Skeletal muscle tissue (tissue), 4 donors: ENCODE results near the gene B3GALNT2. TPM values are rescaled to one million over a fixed set of nuclear protein-coding genes. Genes with fewer than 3 reads are reported as not detected.
"Not testable (repeated sequence)": the region's sequence is repeated elsewhere in the genome, so short reads cannot be mapped to it uniquely, and the experiment has no call there.

Experiments used
- H3K27ac ChIP-seq: one replicate; pipeline ENCODE4 v1.7.0; 2013; ENCODE audit warnings: mild to moderate bottlenecking, low read depth, low read length, inconsistent platforms
- H3K27me3 ChIP-seq, 3 donors: one replicate each; pipeline ENCODE4 v1.7.0; 2013; ENCODE audit warnings: low read length in 3 of 3; ENCODE audit not compliant: control insufficient read depth in 3 of 3, insufficient read depth in 3 of 3
- H3K36me3 ChIP-seq, 3 donors: one replicate each; pipeline ENCODE4 v1.7.0; 2013; ENCODE audit warnings: low read length in 3 of 3; ENCODE audit not compliant: control insufficient read depth in 3 of 3, insufficient read depth in 3 of 3
- H3K4me1 ChIP-seq, 3 donors: one replicate each; pipeline ENCODE4 v1.7.0; 2013; ENCODE audit warnings: low read length in 3 of 3, mild to moderate bottlenecking in 3 of 3; ENCODE audit not compliant: control insufficient read depth in 3 of 3, insufficient read depth in 3 of 3
- H3K4me3 ChIP-seq, 3 donors: one replicate each; pipeline ENCODE4 v1.7.0; 2013; ENCODE audit warnings: low read length in 3 of 3
- H3K9ac ChIP-seq, 3 donors: one replicate each; pipeline ENCODE4 v1.7.0; 2013; ENCODE audit warnings: low read length in 3 of 3, mild to moderate bottlenecking in 3 of 3, moderate library complexity in 2 of 3, low read depth in 1 of 3
- H3K9me3 ChIP-seq, 3 donors: one replicate each; pipeline ENCODE4 v1.7.0; 2013; ENCODE audit warnings: low read length in 3 of 3; ENCODE audit not compliant: control insufficient read depth in 3 of 3
- total RNA-seq: library from RNA; depleted of rRNA; stranded (reverse); fragments of >200 nt; gene quantifications from one replicate; pipeline ENCODE4 v1.2.3, GENCODE V29; 2014
- donor health status: Osteomylitis.

The B3GALNT2 gene
- total RNA-seq, 1 donor from 2014 or later: 48.5 TPM

DNA sequence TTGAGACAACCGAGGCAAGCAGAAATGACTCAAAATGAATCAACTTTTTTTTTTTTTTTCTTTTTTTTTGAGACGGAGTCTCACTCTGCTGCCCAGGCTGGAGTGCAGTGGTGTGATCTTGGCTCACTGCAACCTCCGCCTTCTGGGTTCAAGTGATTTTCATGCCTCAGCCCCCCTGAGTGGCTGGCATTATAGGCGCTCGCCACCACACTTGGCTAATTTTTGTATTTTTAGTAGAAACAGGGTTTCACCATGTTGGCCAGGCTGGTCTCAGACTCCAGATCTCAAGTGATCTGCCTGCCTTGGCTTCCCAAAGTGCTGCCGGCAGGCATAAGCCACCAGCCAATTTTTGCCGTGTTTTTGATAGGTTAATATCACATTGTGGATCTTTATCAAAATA, 46.4 kb downstream of the B3GALNT2 start:
- not testable (repeated sequence) for H3K9me3 ChIP-seq, H3K27me3 ChIP-seq, H3K4me3 ChIP-seq, H3K4me1 ChIP-seq, H3K27ac ChIP-seq, H3K9ac ChIP-seq
- peaks cover 15 to 25% (median 24%) of the 10 kb centered on the region in 3 donors for H3K36me3 ChIP-seq

DNA sequence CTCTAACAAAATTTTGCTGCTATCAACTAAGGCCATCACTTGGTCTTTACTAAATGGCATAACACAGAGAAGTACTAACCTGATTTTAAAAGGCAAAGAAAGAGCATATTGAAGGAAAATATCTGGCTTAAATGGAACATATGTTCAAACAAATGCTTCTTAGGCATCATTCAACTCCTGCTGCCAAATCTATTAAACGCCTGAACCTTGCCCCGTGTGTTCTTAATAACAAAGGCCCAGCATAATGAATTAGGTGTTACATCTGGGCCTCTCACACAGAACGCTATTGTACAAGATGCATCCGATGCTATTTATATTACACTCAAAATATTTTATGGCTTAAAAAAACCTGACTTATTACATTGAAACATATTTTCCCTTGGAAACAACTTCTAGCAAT, 48.4 kb downstream of the B3GALNT2 start:
- peaks cover 26 to 37% (median 30%) of the 10 kb centered on the region in 3 donors for H3K36me3 ChIP-seq
- no peaks in the 10 kb centered on the region for H3K27me3 ChIP-seq
- no peak overlapping the region for H3K27ac ChIP-seq
- H3K9ac ChIP-seq: no peak overlapping the region
- H3K4me3 ChIP-seq: no peak overlapping the region
- no peaks in the 10 kb centered on the region for H3K9me3 ChIP-seq
- H3K4me1 ChIP-seq: peaks cover 0 to 3% (median 3%) of the 10 kb centered on the region in 3 donors

DNA sequence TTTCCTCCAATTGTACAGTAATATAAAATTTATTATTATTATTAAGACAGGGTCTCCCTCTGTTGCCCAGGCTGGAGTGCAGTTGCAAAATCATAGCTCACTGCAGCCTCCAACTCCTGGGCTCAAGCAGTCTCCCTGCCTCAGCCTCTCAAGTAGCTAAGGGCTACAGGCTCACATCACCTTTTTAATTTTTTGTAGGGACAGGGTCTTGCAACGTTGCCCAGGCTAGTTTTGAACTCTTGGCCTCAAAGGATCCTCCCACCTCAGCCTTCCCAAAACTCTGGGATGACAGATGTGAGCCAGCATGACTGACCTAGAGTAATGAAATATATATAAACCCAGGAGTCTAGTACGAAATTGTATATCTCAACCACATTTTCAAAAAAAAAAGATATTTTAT, 49.2 kb downstream of the B3GALNT2 start:
- H3K4me1 ChIP-seq: peaks cover 0 to 4% (median 3%) of the 10 kb centered on the region in 3 donors
- H3K9me3 ChIP-seq: no peaks in the 10 kb centered on the region
- no peak overlapping the region for H3K27ac ChIP-seq
- H3K36me3 ChIP-seq: peaks cover 32 to 44% (median 36%) of the 10 kb centered on the region in 3 donors
- H3K9ac ChIP-seq: no peak overlapping the region
- H3K27me3 ChIP-seq: no peaks in the 10 kb centered on the region
- no peak overlapping the region for H3K4me3 ChIP-seq

DNA sequence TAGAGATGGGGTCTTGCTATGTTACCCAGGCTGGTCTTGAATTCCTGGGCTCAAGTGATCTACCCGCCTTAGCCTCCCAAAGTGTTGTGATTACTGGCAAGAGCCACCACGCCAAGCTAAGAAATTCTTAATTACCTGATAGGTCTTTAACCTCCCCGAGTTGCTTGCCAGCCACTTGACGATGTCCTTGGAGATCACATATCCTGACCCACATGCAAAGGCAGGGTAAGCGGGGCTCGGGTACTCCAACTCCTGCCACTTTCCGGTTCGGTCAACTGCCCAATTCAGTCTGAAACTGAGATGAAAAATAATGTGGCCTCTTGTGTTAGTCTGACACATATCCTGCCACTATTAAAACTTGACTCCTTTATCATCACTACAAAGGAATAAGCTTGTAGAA, 50.2 kb downstream of the B3GALNT2 start:
- Histone ChIP-seq H3K4me3 (no peak overlapping the region), H3K9ac (no peak overlapping the region), H3K27ac (no peak overlapping the region), H3K4me1 (peaks cover 0 to 4% (median 3%) of the 10 kb centered on the region in 3 donors), H3K36me3 (peaks cover 35 to 54% (median 47%) of the 10 kb centered on the region in 3 donors), H3K27me3 (no peaks in the 10 kb centered on the region), H3K9me3 (no peaks in the 10 kb centered on the region)

DNA sequence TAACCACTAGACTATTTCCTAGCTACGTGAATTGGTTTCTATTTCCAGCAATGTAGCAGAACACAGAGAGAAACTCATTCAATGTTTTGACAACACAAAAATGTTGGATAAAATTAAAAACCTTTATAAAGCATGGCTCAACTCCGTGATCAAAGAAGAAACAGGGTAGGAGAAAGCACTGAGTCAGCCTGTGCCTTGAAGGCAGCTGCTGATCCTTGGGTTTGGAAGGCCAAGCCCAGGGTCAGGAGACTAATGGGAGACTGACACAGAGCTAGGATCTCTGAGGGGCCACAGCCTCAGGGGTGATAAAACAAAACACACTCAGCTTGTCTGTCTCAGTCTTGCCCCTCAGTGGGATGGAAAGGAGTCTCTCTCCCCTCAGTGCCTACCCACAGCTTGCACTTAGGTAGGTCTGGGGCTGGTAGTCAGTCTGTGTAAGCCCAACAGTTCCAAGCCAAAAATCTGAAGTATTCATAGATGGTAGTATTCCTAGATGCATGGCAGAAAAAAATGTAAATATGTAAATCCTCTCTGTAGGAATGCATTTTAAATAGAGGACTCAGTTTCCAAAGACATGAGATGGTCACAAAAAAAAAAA, 53.3 kb downstream of the B3GALNT2 start:
- Histone ChIP-seq H3K27ac (no peak overlapping the region), H3K4me3 (no peak overlapping the region), H3K36me3 (peaks cover 48 to 67% (median 57%) of the 10 kb centered on the region in 3 donors), H3K9ac (no peak overlapping the region), H3K27me3 (no peaks in the 10 kb centered on the region), H3K4me1 (peaks cover 0 to 4% (median 3%) of the 10 kb centered on the region in 3 donors), H3K9me3 (no peaks in the 10 kb centered on the region)

DNA sequence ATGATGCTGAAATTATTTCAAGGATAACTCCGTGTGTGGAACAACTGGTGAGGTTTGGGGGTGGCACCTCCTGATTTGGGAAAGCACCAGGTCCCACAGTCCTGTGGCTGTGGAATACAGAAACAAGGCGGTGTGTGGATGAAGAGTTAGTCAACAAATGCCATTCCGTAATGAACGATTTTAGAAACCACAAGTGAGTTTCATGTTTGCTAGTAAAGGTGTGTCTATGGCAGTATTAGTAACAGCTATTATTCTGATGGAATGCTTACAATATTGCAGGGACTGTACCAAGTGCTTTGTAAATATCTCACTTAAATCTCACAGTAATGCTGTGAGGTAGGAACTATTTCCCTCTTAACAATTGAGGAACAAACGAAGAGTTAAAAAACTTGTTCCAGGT, 53.8 kb downstream of the B3GALNT2 start:
- Histone ChIP-seq H3K36me3 (peaks cover 53 to 71% (median 61%) of the 10 kb centered on the region in 3 donors), H3K27ac (no peak overlapping the region), H3K27me3 (no peaks in the 10 kb centered on the region), H3K9ac (no peak overlapping the region), H3K9me3 (no peaks in the 10 kb centered on the region), H3K4me1 (peaks cover 0 to 4% (median 3%) of the 10 kb centered on the region in 3 donors), H3K4me3 (no peak overlapping the region)

DNA sequence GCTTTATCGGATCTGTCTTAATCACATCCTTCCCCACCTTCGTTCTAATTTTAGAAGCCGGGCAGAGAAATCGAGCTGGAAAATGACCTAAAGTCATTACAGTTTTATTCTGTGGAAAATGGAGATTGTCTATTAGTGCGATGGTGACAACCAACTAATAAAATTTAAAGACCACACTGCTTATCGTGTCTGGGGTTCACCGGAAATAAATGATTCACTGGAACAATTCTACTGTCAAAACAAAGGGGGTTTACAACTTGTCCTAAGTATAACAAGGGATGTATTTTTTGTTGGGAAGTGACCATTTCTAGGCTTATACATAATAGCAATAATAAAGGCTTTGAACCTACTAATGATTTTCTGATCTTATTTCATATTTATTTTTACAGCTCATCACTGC, 55.6 kb downstream of the B3GALNT2 start:
- Histone ChIP-seq H3K27me3 (no peaks in the 10 kb centered on the region), H3K9ac (no peak overlapping the region), H3K4me1 (peaks cover 0 to 4% (median 3%) of the 10 kb centered on the region in 3 donors), H3K4me3 (no peak overlapping the region), H3K9me3 (no peaks in the 10 kb centered on the region), H3K27ac (no peak overlapping the region), H3K36me3 (peaks cover 61 to 71% (median 65%) of the 10 kb centered on the region in 3 donors)

DNA sequence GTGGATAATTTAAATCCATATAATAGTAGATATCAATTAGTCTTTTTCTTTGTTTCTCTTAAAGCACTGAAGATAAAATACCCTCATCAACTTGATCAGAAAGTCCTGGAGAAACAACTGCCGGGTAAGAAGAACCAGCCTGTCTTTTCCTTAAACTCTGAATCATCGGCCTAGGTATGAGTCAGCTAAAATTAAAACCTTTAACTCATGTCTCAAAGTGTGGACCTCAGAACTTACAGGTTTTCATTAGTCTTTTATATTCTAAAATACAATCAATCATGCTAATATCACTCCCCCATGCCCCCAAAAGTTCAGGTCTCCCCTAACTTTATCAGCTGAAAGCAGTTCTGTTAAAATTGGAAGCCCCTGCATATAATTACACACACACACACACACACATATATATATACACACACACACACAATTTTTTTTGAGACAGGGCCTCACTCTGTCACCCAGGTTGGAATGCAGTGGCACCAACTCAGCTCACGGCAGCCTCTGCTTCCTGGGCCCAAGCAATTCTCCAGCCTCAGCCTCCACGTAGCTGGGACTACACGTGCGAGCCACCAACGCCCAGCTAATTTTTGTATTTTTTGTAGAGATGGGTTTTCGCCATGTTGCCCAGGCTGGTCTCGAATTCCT, 61.3 kb downstream of the B3GALNT2 start:
- Histone ChIP-seq H3K9ac (no peak overlapping the region), H3K4me3 (no peak overlapping the region), H3K36me3 (peaks cover 48 to 56% (median 54%) of the 10 kb centered on the region in 3 donors), H3K27me3 (no peaks in the 10 kb centered on the region), H3K27ac (peak overlapping the region; percentile 36), H3K9me3 (no peaks in the 10 kb centered on the region), H3K4me1 (peaks cover 4 to 6% (median 5%) of the 10 kb centered on the region in 3 donors)

DNA sequence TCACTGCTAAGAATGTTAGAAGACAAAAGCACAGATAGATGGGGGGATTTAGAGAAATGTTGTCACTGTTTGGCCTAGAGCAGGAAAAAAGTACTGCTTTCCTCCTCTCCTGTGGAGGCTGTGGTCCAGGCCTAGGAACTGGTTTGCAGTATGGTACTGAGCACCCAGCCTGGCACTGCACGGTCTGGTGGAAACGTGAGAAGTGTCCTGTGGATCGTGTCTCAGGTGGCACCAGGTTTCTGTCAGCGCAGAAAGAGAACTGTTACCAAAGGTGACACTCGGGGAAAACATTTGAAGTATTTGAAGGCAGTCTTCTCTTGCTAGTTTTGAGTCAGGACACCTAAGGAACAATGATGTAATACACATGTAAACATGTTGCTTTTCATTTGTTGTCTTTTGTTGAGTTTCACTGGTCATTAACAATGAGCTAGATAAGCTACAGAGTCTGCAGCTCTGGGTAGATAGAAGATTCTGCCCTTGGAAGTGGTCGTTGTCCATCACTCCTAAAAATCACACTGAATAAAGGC, 63.0 kb downstream of the B3GALNT2 start:
- Histone ChIP-seq H3K4me1 (peaks cover 4 to 6% (median 5%) of the 10 kb centered on the region in 3 donors), H3K4me3 (no peak overlapping the region), H3K27ac (no peak overlapping the region), H3K9me3 (no peaks in the 10 kb centered on the region), H3K27me3 (no peaks in the 10 kb centered on the region), H3K9ac (no peak overlapping the region), H3K36me3 (peaks cover 47 to 63% (median 54%) of the 10 kb centered on the region in 3 donors)

DNA sequence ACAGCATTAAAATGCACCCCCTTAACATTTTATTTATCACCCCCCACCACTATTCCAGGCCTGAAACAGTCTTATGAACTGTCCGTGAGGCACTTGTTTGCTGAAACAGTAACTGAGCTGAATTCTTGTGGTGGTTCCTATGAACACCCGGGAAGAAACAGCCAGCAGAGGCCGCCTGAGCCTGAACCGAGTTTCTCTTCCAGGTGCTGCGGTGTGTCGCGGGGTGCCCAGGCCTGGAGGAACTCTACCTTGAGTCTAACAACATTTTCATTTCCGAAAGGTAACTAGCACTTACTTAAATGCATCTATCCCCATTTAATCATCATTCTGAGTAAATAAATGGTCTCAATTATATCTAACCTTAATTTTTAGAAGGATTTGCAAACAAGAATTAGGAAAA, 70.3 kb downstream of the B3GALNT2 start:
- Histone ChIP-seq H3K36me3 (peaks cover 24 to 49% (median 28%) of the 10 kb centered on the region in 3 donors), H3K27ac (no peak overlapping the region), H3K9ac (no peak overlapping the region), H3K27me3 (no peaks in the 10 kb centered on the region), H3K9me3 (no peaks in the 10 kb centered on the region), H3K4me3 (no peak overlapping the region), H3K4me1 (no peaks in the 10 kb centered on the region)
